Activated CD4-positive, alpha-beta T cell treated with anti-CD3 and anti-CD28 coated beads, Interleukin-2, amount 50 U/mL, for 4 hours (primary cell): Measurements from ENCODE around the gene CLDN24.

ENCODE experiments used
- DNase-seq, 2 experiments: peaks; one replicate each; pipeline ENCODE4 v3.0.0-alpha.2; 2020

Gene CLDN24

DNA sequence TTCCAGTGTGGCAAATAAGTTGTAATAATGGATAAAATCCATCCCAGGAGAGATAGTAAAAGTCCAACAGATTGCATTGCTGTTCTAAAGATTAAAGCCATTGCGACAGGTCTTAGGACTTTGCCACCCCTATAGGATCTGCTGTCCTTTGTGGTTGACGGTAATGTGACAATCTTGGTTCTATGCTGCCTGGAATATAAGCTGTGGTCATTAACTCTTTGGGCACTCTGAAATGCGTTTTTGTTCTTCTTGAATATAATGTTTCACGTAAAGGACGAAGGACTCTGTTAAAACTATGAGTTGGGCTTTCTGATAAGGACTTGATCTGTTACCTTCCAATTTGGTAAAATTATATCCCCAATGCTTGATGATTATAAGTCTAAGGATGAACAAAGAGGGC, at the start of gene CLDN24:
Gene CLDN24 (minus strand): TSS at position 101 of the 400 bp plus-strand sequence. CDS start 0 bp downstream, at position 101.
- no peak for DNase-seq

GRCh38 chr4:183370786-183371185, 48.6 kb upstream of the CLDN24 start:
- DNase-seq: no peak

DNA sequence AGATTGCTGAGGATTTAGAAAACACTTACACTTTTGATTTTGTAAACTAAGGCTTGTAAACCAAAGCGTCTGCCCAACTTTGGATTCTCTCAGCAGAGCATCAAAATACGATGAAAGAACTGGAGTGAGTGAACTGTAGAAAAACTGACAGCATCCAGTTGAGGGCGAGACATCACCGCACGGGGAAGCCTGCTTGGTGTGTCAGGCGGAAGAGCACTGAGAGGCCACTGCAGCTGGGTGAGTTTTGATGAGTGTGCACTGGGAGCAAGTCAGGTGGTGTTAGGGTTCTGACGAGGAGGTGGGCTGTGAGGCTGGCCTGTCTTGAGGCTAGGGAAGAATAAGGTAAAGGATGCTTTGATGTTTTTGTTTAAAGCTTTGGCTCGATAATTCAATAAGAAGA, 46.8 kb upstream of the CLDN24 start:
- DNase-seq: no peak

- no peak for DNase-seq
Measured at GRCh38 chr4:183366206-183366835, 44.1 kb upstream of the CLDN24 start.

GRCh38 chr4:183364025-183364424, 41.8 kb upstream of the CLDN24 start:
- no peak for DNase-seq

- no peak for DNase-seq
Measured at GRCh38 chr4:183362916-183363542, 40.8 kb upstream of the CLDN24 start.

GRCh38 chr4:183362036-183362435, 39.8 kb upstream of the CLDN24 start:
- no peak for DNase-seq

DNA sequence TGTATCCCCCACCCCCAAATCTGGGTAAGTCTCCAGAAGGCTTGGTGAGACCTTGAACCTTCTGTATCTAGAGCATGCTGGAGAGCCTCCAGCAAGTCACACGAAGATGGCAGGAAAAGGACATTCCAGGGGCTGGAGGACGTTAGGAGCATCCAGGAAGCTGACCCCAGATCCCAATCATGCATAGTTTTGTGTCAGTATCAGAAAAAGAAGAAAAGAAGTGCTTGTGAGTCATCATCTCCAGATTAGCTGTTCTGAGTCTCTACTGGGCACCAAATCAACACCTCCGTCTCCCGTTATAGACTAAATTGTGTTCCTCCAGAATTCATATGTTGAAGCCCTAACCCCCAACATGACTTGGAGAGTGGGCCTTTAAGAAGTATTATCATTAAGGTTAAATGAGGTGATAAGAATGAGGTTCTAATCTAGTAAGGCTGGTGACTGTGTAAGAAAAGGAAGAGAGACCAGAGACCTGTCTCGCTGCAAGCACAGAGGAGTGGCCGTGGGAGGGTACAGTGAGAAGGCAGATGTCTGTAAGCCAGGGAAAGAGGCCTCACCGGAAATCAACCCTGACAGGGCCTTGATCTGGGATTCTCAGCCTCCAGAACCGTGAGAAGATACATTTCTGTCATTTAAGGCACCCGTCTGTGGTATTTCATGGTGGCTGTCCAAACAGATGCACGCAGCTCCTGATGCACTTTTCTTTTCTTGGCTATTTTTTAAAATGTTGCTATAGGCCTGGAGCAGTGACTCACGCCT, 38.1 kb upstream of the CLDN24 start:
- DNase-seq: no peak

- DNase-seq: no peak
Measured at GRCh38 chr4:183358215-183358755, 36.1 kb upstream of the CLDN24 start.

DNA sequence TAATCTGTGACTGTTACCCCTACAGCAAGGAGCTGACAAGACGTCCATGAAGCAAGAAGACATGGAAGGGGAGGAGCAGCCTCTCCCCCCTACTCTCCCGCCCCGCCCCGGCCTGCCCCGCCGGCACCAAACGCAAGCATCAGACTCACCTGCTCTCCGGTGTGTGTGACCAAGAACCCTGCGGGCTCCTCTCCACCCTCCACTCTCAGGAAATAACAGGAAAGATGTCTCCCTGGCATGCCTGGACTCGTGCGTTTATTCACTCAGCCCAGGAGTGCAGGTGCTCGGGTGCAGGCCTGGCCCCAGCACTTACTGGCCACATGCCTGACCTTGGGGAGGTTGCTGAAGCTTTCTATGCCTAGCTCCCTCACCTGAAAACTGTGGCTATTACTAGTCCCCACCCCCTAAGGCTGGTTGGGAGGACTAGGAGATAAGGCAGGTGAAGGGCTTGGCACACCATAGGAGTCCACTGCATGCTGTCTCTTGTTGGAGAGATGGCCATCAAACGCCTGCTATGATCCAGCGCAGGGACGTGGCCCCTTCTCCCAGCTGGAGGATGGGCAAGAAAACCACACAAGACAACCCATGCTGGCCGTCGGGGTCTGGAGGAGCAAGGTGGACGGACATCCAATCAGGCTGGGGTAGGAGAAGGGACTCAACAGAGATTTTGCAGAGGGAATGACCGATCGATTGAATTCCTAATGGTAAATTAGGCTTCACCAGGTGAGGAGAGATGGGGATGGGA, 34.9 kb upstream of the CLDN24 start:
- no peak for DNase-seq

DNA sequence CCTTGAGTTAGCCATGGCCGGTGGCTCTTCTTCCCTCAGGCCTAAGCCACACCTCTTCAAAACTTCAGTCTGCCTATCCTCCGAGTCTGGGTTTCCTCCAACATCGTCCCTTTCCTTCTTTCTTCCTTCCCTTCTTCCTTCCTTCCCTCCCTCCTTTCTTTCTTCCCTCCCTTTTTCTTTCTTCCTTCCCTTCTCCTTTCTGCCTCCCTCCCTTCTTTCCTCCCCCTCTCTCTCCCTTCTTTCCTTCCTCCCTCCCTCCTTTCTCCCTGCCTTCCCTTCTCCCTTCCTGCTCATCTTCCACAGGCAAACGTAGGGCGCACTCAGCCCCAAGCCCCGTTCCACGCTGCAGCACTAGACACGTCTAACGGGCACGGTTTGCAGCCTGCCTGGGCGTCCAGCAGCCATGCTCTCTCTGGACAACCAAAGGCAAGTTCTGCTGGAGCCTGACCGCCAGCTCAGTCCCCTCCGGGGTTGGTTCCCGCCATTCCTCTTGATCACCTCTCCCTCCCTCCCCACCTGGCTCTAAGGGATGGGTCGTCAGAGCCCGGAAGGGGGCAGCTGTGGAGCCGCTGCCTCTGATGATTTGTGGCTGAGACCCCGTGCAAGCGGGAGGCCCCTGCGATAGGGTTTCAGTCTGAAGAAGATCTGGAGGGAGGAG, 34.1 kb upstream of the CLDN24 start:
- DNase-seq: no peak

- DNase-seq: no peak
Measured at GRCh38 chr4:183355405-183355804, 33.2 kb upstream of the CLDN24 start.

DNA sequence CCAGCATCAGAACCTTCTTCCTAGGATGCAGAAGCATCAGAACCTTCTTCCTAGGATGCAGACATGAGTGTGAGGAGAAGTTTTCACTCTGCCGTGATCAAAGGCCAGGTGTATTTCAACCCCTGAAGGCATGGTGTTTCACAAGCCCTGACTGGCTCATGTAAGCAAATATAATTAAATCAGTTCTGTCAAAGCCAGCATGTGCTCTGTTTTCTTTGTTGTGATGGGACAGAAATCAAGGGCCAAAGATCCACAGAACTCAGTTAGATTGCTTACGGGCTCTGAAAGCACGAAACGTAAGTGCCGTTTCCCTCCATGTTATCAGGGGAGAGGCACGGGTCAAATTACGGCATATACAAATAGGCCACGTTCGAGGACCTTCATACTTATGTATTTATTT, 32.0 kb upstream of the CLDN24 start:
- no peak for DNase-seq

DNA sequence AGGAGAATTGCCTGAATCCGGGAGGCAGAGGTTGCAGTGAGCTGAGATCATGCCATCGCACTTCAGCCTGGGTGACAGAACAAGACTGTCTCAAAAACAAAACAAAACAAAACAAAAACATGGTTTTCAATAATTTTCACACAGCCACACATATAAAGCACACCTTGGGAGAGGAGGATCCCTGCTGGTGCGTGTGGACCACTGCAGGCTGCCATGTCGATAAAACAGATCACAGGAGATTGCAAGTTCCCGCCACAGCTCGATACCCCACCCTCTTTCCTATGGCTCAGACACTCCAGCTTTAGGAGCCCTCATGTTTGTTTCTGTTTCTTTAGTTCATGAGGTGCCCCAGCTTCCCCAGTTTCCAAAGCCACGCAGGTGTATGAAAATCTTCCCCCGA, 31.3 kb upstream of the CLDN24 start:
- no peak for DNase-seq

GRCh38 chr4:183352546-183352945, 30.3 kb upstream of the CLDN24 start:
- DNase-seq: no peak

- no peak for DNase-seq
Measured at GRCh38 chr4:183350317-183351071, 28.3 kb upstream of the CLDN24 start.

DNA sequence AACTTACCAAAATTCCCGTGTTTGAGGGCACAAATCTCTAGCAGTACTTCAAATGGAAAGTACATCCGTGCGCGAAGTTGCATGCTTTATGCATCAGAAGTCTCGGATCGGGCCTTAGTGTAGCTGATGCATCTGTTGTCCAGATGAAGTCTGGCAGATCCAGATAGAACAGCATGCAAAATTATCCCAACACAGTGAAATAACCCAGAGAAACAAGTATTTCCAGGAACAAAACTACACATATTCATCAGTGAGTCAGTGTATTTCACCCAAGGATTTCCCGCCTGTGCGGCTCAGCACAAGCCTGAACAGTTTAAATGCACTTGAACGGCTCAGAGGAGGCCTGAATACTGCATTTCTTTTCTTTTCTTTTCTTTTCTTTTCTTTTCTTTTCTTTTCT, 27.4 kb upstream of the CLDN24 start:
- DNase-seq: no peak

DNA sequence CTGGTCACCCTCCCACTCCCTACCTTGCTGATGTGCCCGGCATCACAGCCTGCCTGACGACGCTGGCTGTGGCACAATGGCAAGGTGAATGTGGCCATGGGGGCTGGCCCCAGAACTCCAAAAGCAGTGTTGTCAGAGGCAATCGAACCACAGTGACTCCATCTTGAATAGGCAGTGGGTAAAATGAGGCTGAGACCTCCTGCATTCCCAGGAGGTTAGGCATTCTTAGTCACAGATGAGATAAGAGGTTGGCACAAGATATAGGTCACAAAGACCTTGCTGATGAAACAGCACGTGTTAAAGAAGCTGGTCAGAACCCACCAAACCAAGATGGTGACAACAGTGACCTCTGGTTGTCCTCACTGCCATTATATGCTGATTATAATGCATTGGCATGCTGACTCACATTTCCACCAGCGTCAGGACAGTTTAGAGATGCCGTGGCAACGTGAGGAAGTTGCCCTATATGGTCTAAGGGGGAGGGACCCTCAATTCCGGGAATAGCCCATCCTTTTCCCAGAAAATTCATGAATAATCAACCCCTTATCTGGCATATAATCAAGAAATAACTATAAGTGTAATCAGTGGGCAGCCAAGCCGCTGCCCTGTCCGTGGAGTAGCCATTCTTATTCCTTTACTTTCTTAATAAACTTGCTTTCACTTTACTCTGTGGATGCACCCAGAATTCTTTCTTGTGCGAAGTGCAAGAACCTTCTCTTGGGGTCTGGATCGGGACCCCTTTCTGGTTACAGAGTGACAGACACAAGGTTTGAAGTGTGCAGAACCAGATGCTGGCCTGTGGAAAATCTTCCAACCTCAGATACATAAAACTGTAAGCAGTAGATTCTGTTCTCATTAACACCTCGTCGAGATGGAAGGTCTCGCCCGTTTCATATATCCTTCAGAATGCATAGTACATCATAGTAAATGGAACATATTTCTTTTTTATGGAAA, 26.8 kb upstream of the CLDN24 start:
- DNase-seq: no peak

DNA sequence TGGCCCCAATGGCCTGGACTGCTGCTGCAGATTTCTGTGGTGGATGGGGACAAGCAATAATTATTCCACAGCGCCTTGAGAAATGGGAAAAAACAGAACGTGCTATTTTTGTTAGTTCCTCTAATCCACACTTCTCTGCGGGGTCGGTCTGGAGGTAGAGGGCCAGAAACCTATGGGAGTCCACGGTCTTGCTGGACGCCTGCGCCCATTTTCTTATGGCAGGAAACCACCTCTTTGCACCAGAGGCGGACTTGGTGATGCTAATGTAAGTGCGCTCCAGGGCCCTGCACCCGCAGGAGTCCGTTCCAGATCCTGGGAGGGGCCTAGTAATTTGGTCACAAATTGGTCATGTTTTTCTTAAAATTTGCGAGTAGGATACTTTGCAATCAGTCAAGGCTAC, 25.9 kb upstream of the CLDN24 start:
- DNase-seq: no peak

- DNase-seq: no peak
Measured at GRCh38 chr4:183347566-183347965, 25.3 kb upstream of the CLDN24 start.

- DNase-seq: no peak
Measured at GRCh38 chr4:183347146-183347545, 24.9 kb upstream of the CLDN24 start.
